Muscle of leg (tissue), 11 donors: ENCODE data around the gene HHIP. TPM values are rescaled to one million over a fixed set of nuclear protein-coding genes. Genes with fewer than 3 reads are reported as not detected.
"Not testable (repeated sequence)": the region's sequence is repeated elsewhere in the genome, so short reads cannot be mapped to it uniquely, and the experiment has no call there.

ENCODE experiments used
- DNase-seq: peaks from one replicate; pipeline ENCODE4 v3.0.0; 2013
- H3K27ac ChIP-seq: one replicate; pipeline ENCODE4 v1.5.1; 2013; ENCODE audit warnings: mild to moderate bottlenecking, low read length, control low read depth
- H3K27me3 ChIP-seq: one replicate; pipeline ENCODE4 v1.6.1; 2013; ENCODE audit warnings: low read length; ENCODE audit not compliant: control insufficient read depth, insufficient read depth
- H3K36me3 ChIP-seq: one replicate; pipeline ENCODE4 v1.6.1; 2013; ENCODE audit warnings: low read length; ENCODE audit not compliant: control insufficient read depth, insufficient read depth
- H3K4me1 ChIP-seq: one replicate; pipeline ENCODE4 v1.6.1; 2013; ENCODE audit warnings: low read length; ENCODE audit not compliant: control insufficient read depth, insufficient read depth
- H3K4me3 ChIP-seq: one replicate; pipeline ENCODE4 v1.5.1; 2013; ENCODE audit warnings: low read length, control low read depth
- H3K9me3 ChIP-seq: replicated peaks from 2 replicates; pipeline ENCODE4 v1.6.1; 2013; ENCODE audit warnings: low read depth, low read length; ENCODE audit not compliant: control insufficient read depth
- WGBS: methylation state at CpG from one replicate; pipeline ENCODE4 v1.1.5; 2013; ENCODE audit warnings: missing lambda C conversion rate; ENCODE audit not compliant: insufficient coverage; 5-methylcytosine and 5-hydroxymethylcytosine counted together
- polyA plus RNA-seq, 8 donors: library from polyadenylated mRNA; unstranded; fragments of 120-200 nt; gene quantifications; one replicate each; pipeline versions ENCODE4 v1.2.1 to v1.2.3, GENCODE V29; 2013; ENCODE audit warnings: inconsistent platforms in 1 of 8, low replicate concordance in 1 of 8; ENCODE audit not compliant: insufficient read length in 8 of 8, insufficient read depth in 1 of 8
- total RNA-seq: library from RNA; stranded (reverse); fragments of 120-200 nt; gene quantifications from one replicate; pipeline ENCODE4 v1.2.4, GENCODE V29; 2013

HHIP gene
- total and polyA plus RNA-seq, 9 donors = 2.9 to 6.4 (median 3.8) TPM

DNA sequence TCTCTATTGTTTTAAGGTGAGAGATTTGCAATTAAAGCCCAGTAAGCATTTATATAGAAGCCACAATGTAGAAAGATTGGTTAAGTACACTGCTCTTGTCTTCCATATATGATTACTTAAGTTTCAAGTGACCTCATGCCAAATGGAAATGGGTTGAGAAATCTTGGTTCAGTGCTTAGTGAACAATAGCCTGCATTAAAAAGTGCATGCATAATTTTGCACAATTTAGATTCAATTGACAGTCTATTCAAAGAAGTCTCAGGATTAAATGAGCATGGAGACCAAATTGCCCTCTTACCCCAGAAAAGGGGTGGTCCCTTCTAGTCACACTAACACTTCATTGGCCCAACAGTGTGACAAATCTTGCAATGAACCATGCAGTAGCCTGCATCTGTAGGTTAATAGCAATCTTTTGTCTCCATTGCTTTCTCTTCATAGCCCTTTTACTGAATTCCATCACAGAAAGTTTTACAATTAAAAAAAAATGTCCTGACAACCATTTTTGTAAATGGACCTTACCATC lies 93.6 kb downstream of the HHIP start:
- Histone ChIP-seq H3K27me3 (no peaks in the 10 kb centered on the region), H3K36me3 (no peaks in the 10 kb centered on the region), H3K9me3 (no peaks in the 10 kb centered on the region), H3K27ac (no peak overlapping the region), H3K4me3 (no peak overlapping the region), H3K4me1 (no peaks in the 10 kb centered on the region)
- DNase-seq = no peak

DNA sequence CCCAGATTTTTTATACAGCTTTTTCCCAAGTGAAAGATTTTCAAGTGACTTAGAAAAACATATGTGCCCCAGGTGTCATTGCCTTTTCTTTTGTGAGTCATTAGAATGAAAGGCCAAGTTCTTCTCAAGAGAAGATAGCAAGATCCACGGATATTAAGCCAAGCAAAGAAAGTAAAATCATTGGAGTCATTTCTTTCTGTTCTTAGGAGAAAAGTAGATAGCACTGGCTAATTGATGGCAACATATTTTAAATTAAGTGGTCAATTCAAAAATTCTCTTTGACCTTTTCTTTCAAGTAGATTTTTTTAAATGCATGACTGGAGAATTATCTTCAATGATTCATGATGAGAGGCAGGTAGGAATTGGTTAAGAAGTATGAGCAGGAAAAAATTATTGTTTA lies 94.4 kb downstream of the HHIP start:
- WGBS = no CpG with 5 or more reads among the region's 1 CpG
- no peak for DNase-seq
- Histone ChIP-seq H3K9me3 (no peaks in the 10 kb centered on the region), H3K27ac (no peak overlapping the region), H3K4me3 (no peak overlapping the region), H3K36me3 (no peaks in the 10 kb centered on the region), H3K4me1 (no peaks in the 10 kb centered on the region), H3K27me3 (no peaks in the 10 kb centered on the region)

DNA sequence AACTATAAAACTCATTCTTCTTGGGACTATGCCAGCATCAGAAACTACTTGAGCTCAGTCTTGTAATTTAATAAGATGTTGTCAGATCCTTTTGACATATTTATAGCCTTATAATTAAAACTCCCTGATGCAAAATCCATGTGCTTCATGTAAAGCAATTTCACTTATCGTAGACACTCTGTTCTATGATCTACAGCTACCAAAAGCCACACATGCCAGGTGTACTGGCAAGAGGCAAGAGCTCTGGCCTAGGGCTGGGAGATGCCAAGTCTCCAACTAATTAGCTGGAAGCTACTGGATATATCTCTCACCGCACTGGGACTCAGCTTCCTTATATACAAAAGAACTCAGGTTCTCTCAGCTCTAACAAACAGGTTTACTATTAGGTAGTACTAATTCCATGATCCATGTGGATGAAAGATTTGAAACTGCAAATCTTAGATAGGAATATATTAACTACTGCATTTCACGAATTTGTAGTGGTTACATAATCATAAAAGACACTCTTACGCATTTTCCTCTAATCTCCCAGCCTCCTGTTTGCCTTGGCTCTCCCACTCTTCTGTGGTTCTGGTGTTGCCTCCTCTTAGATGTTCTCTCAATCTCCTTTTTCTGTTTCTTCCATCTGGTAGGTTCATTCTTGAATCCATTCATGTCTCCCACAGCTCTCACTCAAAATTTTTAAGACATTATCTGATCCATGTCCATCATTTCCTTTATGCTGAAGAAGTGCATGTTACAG lies 103.0 kb downstream of the HHIP start:
- Histone ChIP-seq H3K27me3 (no peaks in the 10 kb centered on the region), H3K36me3 (no peaks in the 10 kb centered on the region), H3K27ac (no peak overlapping the region), H3K4me3 (no peak overlapping the region), H3K4me1 (no peaks in the 10 kb centered on the region), H3K9me3 (no peaks in the 10 kb centered on the region)
- WGBS = 44% methylated on average over 1 of the region's 4 CpGs
- no peak for DNase-seq

DNA sequence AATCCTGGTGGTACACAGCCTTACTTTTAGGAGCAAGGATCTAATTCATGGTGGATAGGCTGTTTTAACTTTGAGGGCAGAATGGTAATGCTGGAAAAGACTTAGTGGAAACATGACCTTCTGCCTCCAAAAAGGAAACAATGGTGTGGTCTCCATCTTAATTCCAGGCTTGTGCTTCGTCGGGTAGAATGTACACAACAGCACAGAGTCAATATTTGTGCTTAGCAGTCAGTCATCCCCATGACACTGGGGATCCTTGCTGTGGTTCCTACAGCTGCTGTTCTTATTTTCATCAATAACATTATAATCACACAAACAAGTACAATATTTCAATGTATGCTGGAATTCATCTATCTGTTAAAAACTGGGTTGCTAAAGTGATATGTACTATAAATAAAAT lies 104.4 kb downstream of the HHIP start:
- 80% methylated on average over 2 of the region's 2 CpGs for WGBS
- Histone ChIP-seq H3K36me3 (no peaks in the 10 kb centered on the region), H3K9me3 (no peaks in the 10 kb centered on the region), H3K27ac (no peak overlapping the region), H3K27me3 (no peaks in the 10 kb centered on the region), H3K4me3 (no peak overlapping the region), H3K4me1 (no peaks in the 10 kb centered on the region)
- no peak for DNase-seq

DNA sequence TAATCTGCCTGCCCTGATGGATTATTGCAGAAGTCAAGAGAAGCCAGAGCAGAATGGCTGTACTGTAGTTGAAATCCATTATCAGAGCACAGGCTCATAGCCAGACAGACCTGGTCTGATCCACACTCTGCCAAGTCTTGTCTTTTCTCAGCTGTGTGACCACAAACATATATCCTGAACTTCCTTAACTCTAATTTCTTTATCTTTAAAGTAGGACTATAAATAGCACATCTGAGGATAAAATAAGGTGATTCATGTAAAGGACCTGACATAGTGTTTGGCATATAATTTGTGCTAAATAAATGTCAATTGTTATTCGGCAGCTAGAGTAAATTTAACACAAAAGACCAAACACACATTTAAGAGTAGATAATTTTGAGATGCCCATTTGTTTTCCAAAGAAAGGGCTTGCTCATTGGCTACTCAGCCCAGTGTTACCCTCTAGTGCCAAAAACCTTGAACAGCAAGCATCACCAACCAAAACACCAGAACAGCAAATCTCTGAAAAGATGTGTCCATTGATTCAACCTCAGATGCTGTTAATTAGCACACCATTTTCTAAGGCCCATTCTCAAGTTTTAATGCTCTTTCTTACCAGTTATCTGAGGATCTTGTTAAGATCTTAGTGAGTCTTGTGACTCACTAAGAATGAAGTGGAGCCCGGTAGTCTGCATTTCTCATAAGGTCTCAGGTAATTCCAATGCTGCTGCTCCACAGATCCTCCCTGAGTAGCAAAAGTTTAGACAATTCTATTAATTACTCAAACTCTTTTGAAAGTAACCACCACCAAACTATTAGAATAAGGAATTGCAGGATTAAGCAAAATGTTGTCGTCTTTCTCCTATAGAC lies 108.8 kb downstream of the HHIP start:
- Histone ChIP-seq H3K4me3 (no peak overlapping the region), H3K27ac (no peak overlapping the region), H3K9me3 (no peaks in the 10 kb centered on the region), H3K27me3 (no peaks in the 10 kb centered on the region), H3K36me3 (no peaks in the 10 kb centered on the region), H3K4me1 (no peaks in the 10 kb centered on the region)
- WGBS = no CpG with 5 or more reads among the region's 3 CpGs
- DNase-seq = no peak

DNA sequence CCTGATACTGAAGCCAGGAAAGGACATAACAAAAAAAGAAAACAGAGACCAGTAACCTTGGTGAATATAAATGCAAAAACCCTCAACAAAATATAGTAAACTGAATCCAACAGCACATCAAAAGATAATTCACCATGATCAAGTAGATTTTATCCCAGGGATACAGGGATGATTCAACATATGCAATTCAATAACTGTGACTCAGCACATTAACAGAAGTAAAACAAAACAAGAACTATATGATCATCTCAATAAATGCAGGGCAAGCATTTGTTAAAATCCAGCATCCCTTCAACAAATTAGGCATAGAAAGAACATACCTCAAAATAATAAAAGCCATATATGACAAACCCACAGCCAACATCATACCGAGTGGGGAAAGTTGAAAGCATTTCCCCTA lies 112.0 kb downstream of the HHIP start:
- H3K36me3 ChIP-seq = no peaks in the 10 kb centered on the region
- H3K27me3 ChIP-seq = no peaks in the 10 kb centered on the region
- no peaks in the 10 kb centered on the region for H3K4me1 ChIP-seq
- H3K9me3 ChIP-seq = no peaks in the 10 kb centered on the region
- WGBS = no CpG with 5 or more reads among the region's 1 CpG
- no peak for DNase-seq
- H3K27ac ChIP-seq = no peak overlapping the region
- no peak overlapping the region for H3K4me3 ChIP-seq

DNA sequence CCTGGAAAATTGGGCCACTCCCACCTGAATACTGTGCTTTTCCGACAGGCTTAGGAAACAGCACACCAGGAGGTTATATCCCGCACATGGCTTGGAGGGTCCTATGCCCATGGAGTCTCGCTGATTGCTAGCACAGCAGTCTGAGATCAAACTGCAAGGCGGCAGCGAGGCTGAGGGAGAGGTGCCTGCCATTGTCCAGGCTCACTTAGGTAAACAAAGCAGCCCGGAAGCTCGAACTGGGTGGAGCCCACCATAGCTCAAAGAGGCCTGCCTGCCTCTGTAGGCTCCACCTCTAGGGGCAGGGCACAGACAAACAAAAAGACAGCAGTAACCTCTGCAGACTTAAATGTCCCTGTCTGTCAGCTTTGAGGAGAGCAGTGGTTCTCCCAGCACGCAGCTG lies 122.9 kb downstream of the HHIP start:
- H3K27ac ChIP-seq, H3K4me3 ChIP-seq, H3K4me1 ChIP-seq, H3K9me3 ChIP-seq, DNase-seq, H3K27me3 ChIP-seq, H3K36me3 ChIP-seq: not testable (repeated sequence)
- WGBS = 72% methylated on average over 6 of the region's 8 CpGs

DNA sequence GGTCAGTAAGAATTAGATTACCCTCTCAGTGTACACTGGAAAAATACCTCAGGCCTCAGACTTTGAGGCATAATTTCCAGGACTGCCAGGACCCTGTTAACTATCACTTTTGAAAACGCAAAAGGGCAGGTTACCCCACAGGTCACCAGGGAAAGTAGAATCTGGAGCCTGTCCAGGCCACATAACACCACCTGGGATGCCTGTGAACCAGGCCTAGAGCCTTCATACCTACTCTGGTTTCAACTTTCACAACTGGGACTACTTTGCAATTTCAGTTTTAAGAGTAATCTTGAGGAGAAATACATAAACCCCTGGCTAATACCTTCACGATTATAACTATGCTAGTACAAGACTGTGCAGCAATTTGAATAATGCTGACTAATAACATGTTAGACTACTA lies 132.4 kb downstream of the HHIP start:
- no peaks in the 10 kb centered on the region for H3K27me3 ChIP-seq
- no peaks in the 10 kb centered on the region for H3K4me1 ChIP-seq
- H3K4me3 ChIP-seq = no peak overlapping the region
- no peaks in the 10 kb centered on the region for H3K9me3 ChIP-seq
- H3K27ac ChIP-seq = no peak overlapping the region
- no peak for DNase-seq
- WGBS = no CpG with 5 or more reads among the region's 2 CpGs
- no peaks in the 10 kb centered on the region for H3K36me3 ChIP-seq

DNA sequence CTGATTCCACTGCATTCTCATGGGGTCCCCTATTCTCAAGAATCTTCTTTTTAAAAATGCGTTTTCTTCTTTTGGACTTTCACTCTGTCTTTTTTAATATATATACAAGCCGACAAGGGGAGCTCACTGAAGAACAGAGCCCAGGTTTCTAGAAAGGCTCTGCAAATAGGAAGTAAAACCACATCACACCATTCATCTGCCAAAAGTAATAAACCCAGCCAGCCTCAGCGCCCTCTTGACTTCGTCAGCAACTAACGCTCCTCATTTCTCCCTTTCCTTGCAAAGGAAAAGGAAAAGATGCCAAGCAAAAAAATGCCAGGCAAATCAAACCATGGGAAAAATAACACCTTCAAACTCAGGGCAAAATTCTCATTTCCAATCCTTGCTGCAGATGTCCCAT lies 136.4 kb downstream of the HHIP start:
- no peak overlapping the region for H3K4me3 ChIP-seq
- H3K27me3 ChIP-seq = no peaks in the 10 kb centered on the region
- no peaks in the 10 kb centered on the region for H3K36me3 ChIP-seq
- no peak overlapping the region for H3K27ac ChIP-seq
- H3K4me1 ChIP-seq = no peaks in the 10 kb centered on the region
- WGBS = 32% methylated on average over 5 of the region's 5 CpGs
- peak; percentile 37 for DNase-seq
- H3K9me3 ChIP-seq = no peaks in the 10 kb centered on the region

DNA sequence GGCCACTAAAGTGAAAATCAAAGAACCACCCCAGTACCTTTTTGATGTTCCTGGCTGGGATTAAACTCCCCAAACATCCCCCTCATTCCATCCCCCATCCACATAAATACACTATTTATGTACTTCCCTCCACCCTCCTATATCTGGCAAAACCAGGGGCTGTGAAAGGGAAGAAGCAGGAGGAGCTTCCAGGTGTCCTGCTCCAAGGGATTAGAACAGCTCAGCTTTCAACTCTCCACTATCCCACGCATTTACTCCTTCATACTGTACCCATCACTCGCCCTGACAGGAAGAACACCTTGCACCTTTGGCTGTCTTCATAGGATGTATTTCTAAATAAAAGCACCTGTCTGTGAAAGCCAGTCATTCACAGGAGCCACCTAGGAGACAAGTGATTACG lies 140.0 kb downstream of the HHIP start:
- no CpG with 5 or more reads among the region's 3 CpGs for WGBS
- no peak overlapping the region for H3K27ac ChIP-seq
- H3K4me3 ChIP-seq = no peak overlapping the region
- no peaks in the 10 kb centered on the region for H3K9me3 ChIP-seq
- H3K36me3 ChIP-seq = no peaks in the 10 kb centered on the region
- no peaks in the 10 kb centered on the region for H3K4me1 ChIP-seq
- DNase-seq = no peak
- H3K27me3 ChIP-seq = no peaks in the 10 kb centered on the region
